SK-N-SH (cell line): ENCODE results near the gene TCF12. TPM values are rescaled to one million over a fixed set of nuclear protein-coding genes. Genes with fewer than 3 reads are reported as not detected.
A peak's percentile ranks its signal among the peaks of the same experiment; 100 is the strongest.

Source experiments
- CTCF ChIA-PET: fragments of 300-600, 350-600 bp; formaldehyde crosslinking; extraction: SDS; loops from one replicate; lab custom pipeline; 2021; lab: Yijun Ruan, JAX
- POLR2A ChIA-PET: fragments of 350-600 bp; sonication (Branson Sonifier 250); formaldehyde crosslinking; extraction: SDS; loops from one replicate; lab custom pipeline; 2020; ENCODE audit warnings: antibody characterized with exemption, inconsistent platforms; lab: Yijun Ruan, JAX
- DNase-seq: peaks from one replicate; pipeline ENCODE4 v3.0.0; 2012
- H2AFZ ChIP-seq: fragments of 200-600 bp; sonication (generic); 2 replicates; pipeline ENCODE4 v1.8.1; 2016; ENCODE audit warnings: antibody characterized with exemption, mild to moderate bottlenecking, low read depth
- H3F3A ChIP-seq: fragments of 200-600 bp; sonication (generic); replicated peaks from 2 replicates; pipeline ENCODE3; 2016; ENCODE audit warnings: antibody characterized with exemption, mild to moderate bottlenecking; ENCODE audit not compliant: insufficient read depth
- H3K27ac ChIP-seq, 2 experiments: fragments of 200-500 bp in 1 of 2; fragments of 200-600 bp in 1 of 2; sonication (Bioruptor generic) in 1 of 2; sonication (generic), shearing (Covaris generic) in 1 of 2; 2 replicates each; pipeline versions ENCODE4 v1.5.1 to v1.6.1; 2014 to 2016; ENCODE audit warnings: low read depth in 2 of 2, inconsistent platforms in 1 of 2, low read length in 1 of 2, mild to moderate bottlenecking in 1 of 2, mixed read lengths in 1 of 2
- H3K27me3 ChIP-seq: fragments of 200-600 bp; sonication (generic), shearing (Covaris generic); 2 replicates; pipeline ENCODE4 v1.6.1; 2016; ENCODE audit warnings: mixed run types; ENCODE audit not compliant: insufficient read depth
- H3K36me3 ChIP-seq, 2 experiments: fragments of 200-500 bp in 1 of 2; fragments of 200-600 bp in 1 of 2; sonication (Bioruptor generic) in 1 of 2; sonication (generic) in 1 of 2; replicated peaks in 1 of 2; 2 replicates each; pipeline versions ENCODE3 to v1.5.1; 2014 to 2016; ENCODE audit warnings: low read length in 1 of 2, mild to moderate bottlenecking in 1 of 2; ENCODE audit not compliant: insufficient read depth in 2 of 2, control insufficient read depth in 1 of 2
- H3K4me1 ChIP-seq, 2 experiments: fragments of 200-500 bp in 1 of 2; fragments of 200-600 bp in 1 of 2; sonication (Bioruptor generic) in 1 of 2; sonication (generic), shearing (Covaris generic) in 1 of 2; 2 replicates each; pipeline versions ENCODE4 v1.5.1 to v1.6.1; 2014 to 2016; ENCODE audit warnings: low read depth in 1 of 2, low read length in 1 of 2, mixed run types in 1 of 2; ENCODE audit not compliant: insufficient read depth in 2 of 2, control insufficient read depth in 1 of 2
- H3K4me2 ChIP-seq: fragments of 200-600 bp; sonication (generic), shearing (Covaris generic); 2 replicates; pipeline ENCODE4 v1.6.1; 2017; ENCODE audit warnings: mixed run types
- H3K4me3 ChIP-seq, 2 experiments: fragments of 200-500 bp in 1 of 2; fragments of 200-600 bp in 1 of 2; sonication (Bioruptor generic) in 1 of 2; sonication (generic), shearing (Covaris generic) in 1 of 2; 2 replicates each; pipeline versions ENCODE4 v1.5.1 to v1.8.1; 2014 to 2016; ENCODE audit warnings: low read depth in 2 of 2, inconsistent platforms in 1 of 2, low read length in 1 of 2, mild to moderate bottlenecking in 1 of 2, mixed read lengths in 1 of 2, moderate library complexity in 1 of 2
- H3K79me2 ChIP-seq: fragments of 200-600 bp; sonication (generic); 2 replicates; pipeline ENCODE4 v1.8.1; 2017; ENCODE audit warnings: mild to moderate bottlenecking; ENCODE audit not compliant: insufficient read depth
- H3K9ac ChIP-seq: fragments of 200-600 bp; sonication (generic); 2 replicates; pipeline ENCODE4 v1.6.1; 2017; ENCODE audit warnings: mixed run types
- H3K9me2 ChIP-seq: fragments of 200-600 bp; sonication (generic); 2 replicates; pipeline ENCODE4 v1.6.1; 2017; ENCODE audit warnings: mixed run types
- H3K9me3 ChIP-seq: fragments of 200-600 bp; sonication (generic); 2 replicates; pipeline ENCODE4 v1.6.1; 2017; ENCODE audit warnings: mixed run types, mild to moderate bottlenecking, moderate library complexity
- H4K20me1 ChIP-seq: fragments of 200-600 bp; sonication (generic); 2 replicates; pipeline ENCODE4 v1.6.1; 2017; ENCODE audit warnings: mild to moderate bottlenecking, mixed run types; ENCODE audit not compliant: insufficient read depth
- RAD21 ChIP-seq: IDR thresholded peaks from 2 replicates; pipeline ENCODE4 v1.6.1; 2012; ENCODE audit warnings: mild to moderate bottlenecking, low read length
- RXRA ChIP-seq: IDR thresholded peaks from 2 replicates; pipeline ENCODE4 v1.4.0; 2012; ENCODE audit warnings: low read depth, mild to moderate bottlenecking, borderline replicate concordance
- SIN3A ChIP-seq: IDR thresholded peaks from 2 replicates; pipeline ENCODE4 v1.6.1; 2012; ENCODE audit warnings: low read depth, mild to moderate bottlenecking, low read length, moderate library complexity, borderline replicate concordance
- SMC3 ChIP-seq: IDR thresholded peaks from 2 replicates; pipeline ENCODE4 v1.6.1; 2012; ENCODE audit warnings: low read depth, low read length, improper control_type of control experiment
- WGBS: methylation state at CpG from one replicate; pipeline ENCODE4 v1.1.6; 2017; ENCODE audit warnings: low lambda C conversion rate; 5-methylcytosine and 5-hydroxymethylcytosine counted together
- polyA plus RNA-seq, 3 experiments: library from polyadenylated mRNA; depleted of rRNA; stranded (reverse); fragments of >200 nt; gene quantifications; 2 replicates each; pipeline ENCODE4 v1.2.3, GENCODE V29; 2012
- TF ChIP-seq, protein P1 (sequence below): fragments of 150-350 bp; IDR thresholded peaks from 2 replicates; pipeline ENCODE4 v1.6.1; 2016; ENCODE audit warnings: mild to moderate bottlenecking, low read depth, low read length
- TF ChIP-seq, protein P2 (sequence below): fragments of 200-600 bp; sonication (generic); IDR thresholded peaks from 2 replicates; pipeline ENCODE4 v1.6.1; 2017; ENCODE audit warnings: antibody characterized with exemption, mild to moderate bottlenecking, moderate library complexity

TCF12 gene
- polyA plus RNA-seq, 1 of the 3 experiments (the other 2 are of a cell fraction): 49.6 TPM

DNA sequence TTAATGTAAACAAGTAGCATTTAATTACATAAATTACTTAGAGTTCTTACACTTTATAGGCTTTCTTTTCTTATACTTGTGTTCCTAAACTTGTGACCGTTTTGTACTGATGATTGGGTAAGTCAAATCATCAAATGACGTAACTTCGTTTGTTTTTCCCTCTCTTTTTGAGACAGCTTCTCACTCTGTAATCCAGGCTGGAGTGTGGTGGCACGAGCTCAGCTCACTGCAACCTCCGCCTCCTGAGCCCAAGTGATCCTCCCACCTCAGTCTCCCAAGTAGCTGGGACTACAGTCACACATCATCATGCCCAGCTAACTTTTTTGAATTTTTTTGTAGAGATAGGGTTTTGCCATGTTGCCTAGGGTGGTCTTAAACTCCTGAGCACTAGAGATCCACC is 226.0 kb downstream of the TCF12 start:
- Histone ChIP-seq H3K4me3 (no peak overlapping the region), H3K36me3 (no peaks in the 10 kb centered on the region), H3K27ac (no peak overlapping the region), H3K4me2 (peak overlapping the region; percentile 23; the same call in 1 of the 2 replicates), H3K79me2 (peaks cover 34% of the 10 kb centered on the region), H3F3A (peaks cover 10% of the 10 kb centered on the region), H3K9me3 (no peaks in the 10 kb centered on the region), H3K4me1 (peaks cover 3 to 31% of the 10 kb centered on the region in 2 experiments), H4K20me1 (no peaks in the 10 kb centered on the region), H3K9ac (no peak overlapping the region), H3K9me2 (no peaks in the 10 kb centered on the region), H3K27me3 (no peaks in the 10 kb centered on the region), H2AFZ (no peak overlapping the region)
- TF ChIP-seq, protein P1, sequence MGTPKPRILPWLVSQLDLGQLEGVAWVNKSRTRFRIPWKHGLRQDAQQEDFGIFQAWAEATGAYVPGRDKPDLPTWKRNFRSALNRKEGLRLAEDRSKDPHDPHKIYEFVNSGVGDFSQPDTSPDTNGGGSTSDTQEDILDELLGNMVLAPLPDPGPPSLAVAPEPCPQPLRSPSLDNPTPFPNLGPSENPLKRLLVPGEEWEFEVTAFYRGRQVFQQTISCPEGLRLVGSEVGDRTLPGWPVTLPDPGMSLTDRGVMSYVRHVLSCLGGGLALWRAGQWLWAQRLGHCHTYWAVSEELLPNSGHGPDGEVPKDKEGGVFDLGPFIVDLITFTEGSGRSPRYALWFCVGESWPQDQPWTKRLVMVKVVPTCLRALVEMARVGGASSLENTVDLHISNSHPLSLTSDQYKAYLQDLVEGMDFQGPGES: no peak
- TF ChIP-seq SIN3A: no peak
- ChIA-PET CTCF (interaction anchor here (0.6 to 10.9 kb wide), 12 partner anchors 14 to 653 kb away, joined by 3 to 141 read pairs (median 6); no protein-coding TSS in a partner anchor), POLR2A (no interaction called here)
- DNase-seq: no peak
- WGBS: 88% methylated on average over 5 of the region's 5 CpGs

DNA sequence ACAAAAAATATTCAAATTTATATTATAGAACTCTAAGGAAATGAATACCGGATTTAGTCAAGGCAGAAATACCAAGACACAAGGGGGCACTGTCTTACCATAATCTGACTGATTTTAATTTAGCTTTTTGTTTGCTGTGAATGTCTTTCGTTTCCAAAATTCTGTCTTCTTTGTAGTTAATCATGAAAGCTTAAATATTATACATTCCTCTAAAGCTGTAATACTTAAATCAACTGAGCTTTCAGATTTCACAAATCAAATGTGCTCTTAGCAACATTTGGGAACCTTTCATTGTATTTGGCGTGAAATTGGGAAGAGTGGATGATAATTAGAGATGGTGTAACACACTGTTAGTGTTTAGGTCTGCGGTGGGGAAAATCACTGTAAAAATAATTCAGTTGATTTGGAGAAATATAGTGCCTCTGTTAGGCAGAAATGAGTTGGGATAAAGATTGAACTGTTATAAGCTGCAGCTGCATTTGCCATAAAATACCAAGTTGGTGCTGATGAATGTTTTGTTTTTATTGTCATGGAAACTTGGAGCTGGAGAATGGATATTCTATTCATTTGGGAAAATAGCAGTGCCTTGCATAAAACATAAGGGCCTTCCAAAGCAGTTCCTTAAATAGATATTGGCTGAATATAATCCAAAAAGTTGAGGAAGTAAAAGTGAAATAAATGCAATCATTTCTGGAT is 228.2 kb downstream of the TCF12 start:
- Histone ChIP-seq H3K27me3 (no peaks in the 10 kb centered on the region), H3K79me2 (peaks cover 34% of the 10 kb centered on the region), H3K9ac (peak overlapping the region; percentile 20; the same call in 1 of the 2 replicates), H3K4me3 (no peak overlapping the region), H2AFZ (no peak overlapping the region), H4K20me1 (no peaks in the 10 kb centered on the region), H3K9me2 (no peaks in the 10 kb centered on the region), H3K9me3 (no peaks in the 10 kb centered on the region), H3F3A (peaks cover 21% of the 10 kb centered on the region), H3K27ac (peak overlapping the region in 1 of 2 experiments; percentile 41; a peak in 1 of 4 replicates), H3K36me3 (peaks cover 0 to 7% of the 10 kb centered on the region in 2 experiments), H3K4me2 (0 out of 2 replicates have a peak overlapping the region, but pooled peaks have one; percentile 2), H3K4me1 (peaks cover 3 to 42% of the 10 kb centered on the region in 2 experiments; a peak in 3 of 4 replicates)
- peak; percentile 21 for DNase-seq
- 39% methylated on average over 4 of the region's 4 CpGs for WGBS
- CTCF ChIA-PET: interaction anchor here (0.6 to 10.9 kb wide), 50 partner anchors 10 to 655 kb away, joined by 3 to 141 read pairs (median 4); partner anchors contain the start of gene CGNL1
- POLR2A ChIA-PET: interaction anchor here (1.0 kb wide), 1 partner anchor 52 kb away, joined by 3 read pairs; no protein-coding TSS in a partner anchor
- TF ChIP-seq RXRA: no peak
- peak; percentile 86 for TF ChIP-seq RAD21
- TF ChIP-seq, protein P2, sequence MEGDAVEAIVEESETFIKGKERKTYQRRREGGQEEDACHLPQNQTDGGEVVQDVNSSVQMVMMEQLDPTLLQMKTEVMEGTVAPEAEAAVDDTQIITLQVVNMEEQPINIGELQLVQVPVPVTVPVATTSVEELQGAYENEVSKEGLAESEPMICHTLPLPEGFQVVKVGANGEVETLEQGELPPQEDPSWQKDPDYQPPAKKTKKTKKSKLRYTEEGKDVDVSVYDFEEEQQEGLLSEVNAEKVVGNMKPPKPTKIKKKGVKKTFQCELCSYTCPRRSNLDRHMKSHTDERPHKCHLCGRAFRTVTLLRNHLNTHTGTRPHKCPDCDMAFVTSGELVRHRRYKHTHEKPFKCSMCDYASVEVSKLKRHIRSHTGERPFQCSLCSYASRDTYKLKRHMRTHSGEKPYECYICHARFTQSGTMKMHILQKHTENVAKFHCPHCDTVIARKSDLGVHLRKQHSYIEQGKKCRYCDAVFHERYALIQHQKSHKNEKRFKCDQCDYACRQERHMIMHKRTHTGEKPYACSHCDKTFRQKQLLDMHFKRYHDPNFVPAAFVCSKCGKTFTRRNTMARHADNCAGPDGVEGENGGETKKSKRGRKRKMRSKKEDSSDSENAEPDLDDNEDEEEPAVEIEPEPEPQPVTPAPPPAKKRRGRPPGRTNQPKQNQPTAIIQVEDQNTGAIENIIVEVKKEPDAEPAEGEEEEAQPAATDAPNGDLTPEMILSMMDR: peak; percentile 91
- peak; percentile 75 for TF ChIP-seq SMC3
